ENCODE results near the gene TRIM33. TPM values are rescaled to one million over a fixed set of nuclear protein-coding genes. Genes with fewer than 3 reads are reported as not detected.

The TRIM33 gene
- total RNA-seq, 1 experiment from 2014 or later: 44.5 TPM

DNA sequence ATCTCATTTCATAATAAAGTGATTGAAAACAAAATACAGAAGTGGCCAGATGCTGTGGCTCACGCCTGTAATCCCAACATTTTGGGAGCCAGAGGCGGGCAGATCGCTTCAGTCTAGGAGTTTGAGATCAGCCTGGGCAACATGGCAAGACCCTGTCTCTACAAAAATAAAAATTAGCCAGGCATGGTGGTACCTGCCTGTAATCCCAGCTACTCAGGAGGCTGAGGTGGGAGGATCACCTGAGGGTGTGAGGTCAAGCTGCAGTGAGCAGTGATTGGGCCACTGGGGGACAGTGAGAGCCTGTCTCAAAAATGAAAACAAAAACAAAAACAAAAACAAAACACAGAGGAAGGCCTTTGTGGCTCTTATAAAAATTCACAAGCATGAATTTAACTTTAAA, 38.6 kb downstream of the TRIM33 start:
- H3K36me3 Mint-ChIP-seq: 0 out of 2 replicates have a peak, but pooled peaks cover under 1% of the 10 kb centered on the region
- CTCF ChIA-PET: interaction anchor here (0.7 kb wide), 1 partner anchor 568 kb away, joined by 4 read pairs; the partner anchor contains the start of gene AP4B1
- ATAC-seq (no peak), DNase-seq (ENCODE audit: low spot score) (no peak)
- no peaks in the 10 kb centered on the region for H3K27me3 Mint-ChIP-seq (ENCODE audit: low read depth)
- peaks cover 3% of the 10 kb centered on the region; the same call in 1 of the 2 replicates for H3K9me3 Mint-ChIP-seq
- H3K4me3 Mint-ChIP-seq: no peak overlapping the region
- TF ChIP-seq ZNF121 (CRISPR knock-in tag; IDR thresholded peaks at IDR 0.05): 0 out of 2 replicates have a peak, but pooled peaks have one; percentile 14
- no peak for TF ChIP-seq ZNF263 (CRISPR knock-in tag; IDR thresholded peaks at IDR 0.05; ENCODE audit: low read depth)
- POLR2A ChIA-PET: no interaction called here
- H3K4me1 Mint-ChIP-seq: peaks cover 33% of the 10 kb centered on the region
- peak overlapping the region; percentile 55 for H3K27ac Mint-ChIP-seq

DNA sequence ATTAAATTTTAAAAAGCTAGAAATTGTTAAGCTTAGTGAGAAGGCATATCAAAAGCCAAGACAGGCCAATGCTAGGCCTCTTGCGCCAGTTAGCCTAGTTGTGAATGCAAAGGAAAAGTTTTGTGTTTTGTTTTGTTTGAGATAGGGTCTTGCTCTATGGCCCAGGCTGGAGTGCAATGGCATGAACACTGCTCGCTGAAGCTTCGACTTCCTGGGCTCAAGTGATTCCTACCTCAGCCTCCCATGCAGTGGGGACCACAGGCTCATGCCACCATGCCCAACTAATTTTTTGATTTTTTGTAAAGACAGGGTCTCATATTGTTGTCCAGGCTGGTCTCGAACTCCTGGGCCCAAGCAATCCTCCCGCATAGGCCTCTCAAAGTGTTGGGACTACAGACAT, 40.3 kb downstream of the TRIM33 start:
- Mint-ChIP-seq H3K9me3 (peaks cover 10% of the 10 kb centered on the region; the same call in 1 of the 2 replicates), H3K4me3 (no peak overlapping the region), H3K27ac (no peak overlapping the region), H3K27me3 (ENCODE audit: low read depth) (no peaks in the 10 kb centered on the region), H3K4me1 (peaks cover 43% of the 10 kb centered on the region), H3K36me3 (peaks cover 8% of the 10 kb centered on the region; the same call in 1 of the 2 replicates)
- ATAC-seq: no peak
- TF ChIP-seq SMAD4 (CRISPR knock-in tag; IDR thresholded peaks at IDR 0.05) (no peak), ZNF121 (CRISPR knock-in tag; IDR thresholded peaks at IDR 0.05) (peak; percentile 63; the same call in 1 of the 2 replicates)
- POLR2A ChIA-PET: no interaction called here
- no peak for DNase-seq (ENCODE audit: low spot score)
- CTCF ChIA-PET: no interaction called here

DNA sequence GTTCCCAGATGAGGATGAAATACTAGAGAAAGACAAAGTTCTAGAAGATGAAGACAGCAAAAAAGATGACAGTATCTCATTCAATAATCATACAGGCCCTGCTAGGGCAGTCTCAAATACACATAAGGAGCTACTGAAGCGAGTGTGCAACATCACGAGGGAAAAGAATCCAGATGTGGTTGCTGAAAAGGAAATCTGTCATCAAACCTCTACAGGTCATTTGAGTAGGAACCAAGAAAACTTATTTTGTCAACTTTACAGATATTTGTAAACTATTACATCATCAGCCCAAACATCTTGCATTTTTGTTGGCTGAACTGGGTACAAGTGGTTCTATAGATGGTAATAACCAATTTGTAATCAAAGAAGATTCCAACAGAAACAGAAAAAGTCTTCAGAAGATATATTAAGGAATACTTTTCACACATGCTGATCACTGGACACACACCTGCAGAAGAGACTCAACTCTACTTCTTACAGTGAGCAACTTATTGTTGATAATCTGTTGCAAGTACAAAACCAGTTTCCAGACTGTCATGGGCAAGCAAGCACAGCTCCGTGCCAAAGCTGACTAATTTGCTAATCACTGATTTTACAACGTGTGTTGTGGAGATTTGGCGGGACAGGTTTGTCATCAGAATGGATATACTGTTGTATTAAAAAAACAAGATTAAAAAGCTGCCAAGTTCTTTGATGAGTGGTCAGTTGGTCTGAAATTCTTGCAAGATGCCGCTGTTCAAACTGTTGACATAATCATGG, 42.1 kb downstream of the TRIM33 start:
- ChIA-PET CTCF (interaction anchor here (1.0 to 1.1 kb wide), 2 partner anchors 29 to 186 kb away, joined by 3 to 5 read pairs; no protein-coding TSS in a partner anchor), POLR2A (no interaction called here)
- H3K4me3 Mint-ChIP-seq: no peak overlapping the region
- peaks cover 8% of the 10 kb centered on the region; the same call in 1 of the 2 replicates for H3K36me3 Mint-ChIP-seq
- peaks cover 6% of the 10 kb centered on the region; the same call in 1 of the 2 replicates for H3K9me3 Mint-ChIP-seq
- peaks cover 53% of the 10 kb centered on the region for H3K4me1 Mint-ChIP-seq
- no peak overlapping the region for H3K27ac Mint-ChIP-seq
- DNase-seq (ENCODE audit: low spot score): no peak
- ATAC-seq: no peak
- H3K27me3 Mint-ChIP-seq (ENCODE audit: low read depth): no peaks in the 10 kb centered on the region
- no peak for TF ChIP-seq ATF1 (CRISPR knock-in tag; IDR thresholded peaks at IDR 0.05)
- no peak for TF ChIP-seq ZNF671 (CRISPR knock-in tag; IDR thresholded peaks at IDR 0.05)
- no peak for TF ChIP-seq KAT7 (CRISPR knock-in tag; IDR thresholded peaks at IDR 0.05; ENCODE audit: borderline replicate concordance)
- no peak for TF ChIP-seq FOXK1 (CRISPR knock-in tag; IDR thresholded peaks at IDR 0.05)
- TF ChIP-seq, protein P1, sequence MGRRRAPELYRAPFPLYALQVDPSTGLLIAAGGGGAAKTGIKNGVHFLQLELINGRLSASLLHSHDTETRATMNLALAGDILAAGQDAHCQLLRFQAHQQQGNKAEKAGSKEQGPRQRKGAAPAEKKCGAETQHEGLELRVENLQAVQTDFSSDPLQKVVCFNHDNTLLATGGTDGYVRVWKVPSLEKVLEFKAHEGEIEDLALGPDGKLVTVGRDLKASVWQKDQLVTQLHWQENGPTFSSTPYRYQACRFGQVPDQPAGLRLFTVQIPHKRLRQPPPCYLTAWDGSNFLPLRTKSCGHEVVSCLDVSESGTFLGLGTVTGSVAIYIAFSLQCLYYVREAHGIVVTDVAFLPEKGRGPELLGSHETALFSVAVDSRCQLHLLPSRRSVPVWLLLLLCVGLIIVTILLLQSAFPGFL (CRISPR knock-in tag; IDR thresholded peaks at IDR 0.05; ENCODE audit: borderline replicate concordance): no peak
- TF ChIP-seq, protein P2, sequence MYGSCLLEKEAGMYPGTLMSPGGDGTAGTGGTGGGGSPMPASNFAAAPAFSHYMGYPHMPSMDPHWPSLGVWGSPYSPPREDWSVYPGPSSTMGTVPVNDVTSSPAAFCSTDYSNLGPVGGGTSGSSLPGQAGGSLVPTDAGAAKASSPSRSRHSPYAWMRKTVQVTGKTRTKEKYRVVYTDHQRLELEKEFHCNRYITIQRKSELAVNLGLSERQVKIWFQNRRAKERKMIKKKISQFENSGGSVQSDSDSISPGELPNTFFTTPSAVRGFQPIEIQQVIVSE (CRISPR knock-in tag; IDR thresholded peaks at IDR 0.05; ENCODE audit: borderline replicate concordance): no peak
- TF ChIP-seq NFYB (CRISPR knock-in tag; conservative IDR thresholded peaks at IDR 0.05; ENCODE audit: low read depth): no peak

DNA sequence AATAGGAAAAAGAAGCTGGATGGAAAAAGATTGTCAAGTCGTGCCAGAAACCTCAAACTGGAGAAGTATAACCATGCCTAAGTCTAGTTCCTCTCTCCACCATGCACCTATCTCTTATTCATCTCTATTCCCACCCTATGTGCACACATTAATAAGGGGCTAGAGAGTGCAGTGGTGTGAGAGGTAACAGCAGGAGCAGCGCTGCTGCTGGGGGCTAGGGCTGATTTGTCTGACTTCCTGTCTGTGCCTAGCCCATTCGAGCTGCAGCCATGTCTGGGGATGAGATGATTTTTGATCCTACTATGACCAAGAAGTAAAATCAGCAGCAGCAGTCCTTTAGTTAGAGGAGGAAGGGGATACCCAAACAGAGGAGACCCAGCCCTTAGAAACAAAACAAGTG, 43.0 kb downstream of the TRIM33 start:
- Mint-ChIP-seq H3K27me3 (ENCODE audit: low read depth) (no peaks in the 10 kb centered on the region), H3K4me1 (peaks cover 49% of the 10 kb centered on the region), H3K9me3 (peaks cover 6% of the 10 kb centered on the region; the same call in 1 of the 2 replicates), H3K4me3 (no peak overlapping the region), H3K27ac (peak overlapping the region; percentile 25; the same call in 1 of the 2 replicates), H3K36me3 (peaks cover 8% of the 10 kb centered on the region; the same call in 1 of the 2 replicates)
- ChIA-PET CTCF (interaction anchor here (1.0 to 1.1 kb wide), 2 partner anchors 28 to 185 kb away, joined by 3 to 5 read pairs; no protein-coding TSS in a partner anchor), POLR2A (no interaction called here)
- peak; percentile 41; the same call in 1 of the 2 replicates for ATAC-seq
- no peak for DNase-seq (ENCODE audit: low spot score)
- TF ChIP-seq CREB1 (CRISPR knock-in tag; IDR thresholded peaks at IDR 0.05) (no peak), NR3C1 (CRISPR knock-in tag; conservative IDR thresholded peaks at IDR 0.05; ENCODE audit: low read depth) (no peak), ZNF219 (CRISPR knock-in tag; IDR thresholded peaks at IDR 0.05; ENCODE audit: borderline replicate concordance) (no peak), SMAD3 (CRISPR knock-in tag; IDR thresholded peaks at IDR 0.05; ENCODE audit: borderline replicate concordance) (no peak), OVOL2 (CRISPR knock-in tag; IDR thresholded peaks at IDR 0.05; ENCODE audit: borderline replicate concordance) (no peak), HMGA2 (CRISPR knock-in tag; IDR thresholded peaks at IDR 0.05) (no peak), SOX15 (CRISPR knock-in tag; IDR thresholded peaks at IDR 0.05) (no peak)
- TF ChIP-seq, protein P3, sequence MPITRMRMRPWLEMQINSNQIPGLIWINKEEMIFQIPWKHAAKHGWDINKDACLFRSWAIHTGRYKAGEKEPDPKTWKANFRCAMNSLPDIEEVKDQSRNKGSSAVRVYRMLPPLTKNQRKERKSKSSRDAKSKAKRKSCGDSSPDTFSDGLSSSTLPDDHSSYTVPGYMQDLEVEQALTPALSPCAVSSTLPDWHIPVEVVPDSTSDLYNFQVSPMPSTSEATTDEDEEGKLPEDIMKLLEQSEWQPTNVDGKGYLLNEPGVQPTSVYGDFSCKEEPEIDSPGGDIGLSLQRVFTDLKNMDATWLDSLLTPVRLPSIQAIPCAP (CRISPR knock-in tag; IDR thresholded peaks at IDR 0.05): no peak
- TF ChIP-seq, protein P4, sequence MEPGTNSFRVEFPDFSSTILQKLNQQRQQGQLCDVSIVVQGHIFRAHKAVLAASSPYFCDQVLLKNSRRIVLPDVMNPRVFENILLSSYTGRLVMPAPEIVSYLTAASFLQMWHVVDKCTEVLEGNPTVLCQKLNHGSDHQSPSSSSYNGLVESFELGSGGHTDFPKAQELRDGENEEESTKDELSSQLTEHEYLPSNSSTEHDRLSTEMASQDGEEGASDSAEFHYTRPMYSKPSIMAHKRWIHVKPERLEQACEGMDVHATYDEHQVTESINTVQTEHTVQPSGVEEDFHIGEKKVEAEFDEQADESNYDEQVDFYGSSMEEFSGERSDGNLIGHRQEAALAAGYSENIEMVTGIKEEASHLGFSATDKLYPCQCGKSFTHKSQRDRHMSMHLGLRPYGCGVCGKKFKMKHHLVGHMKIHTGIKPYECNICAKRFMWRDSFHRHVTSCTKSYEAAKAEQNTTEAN (CRISPR knock-in tag; IDR thresholded peaks at IDR 0.05): no peak
- TF ChIP-seq, protein P5, sequence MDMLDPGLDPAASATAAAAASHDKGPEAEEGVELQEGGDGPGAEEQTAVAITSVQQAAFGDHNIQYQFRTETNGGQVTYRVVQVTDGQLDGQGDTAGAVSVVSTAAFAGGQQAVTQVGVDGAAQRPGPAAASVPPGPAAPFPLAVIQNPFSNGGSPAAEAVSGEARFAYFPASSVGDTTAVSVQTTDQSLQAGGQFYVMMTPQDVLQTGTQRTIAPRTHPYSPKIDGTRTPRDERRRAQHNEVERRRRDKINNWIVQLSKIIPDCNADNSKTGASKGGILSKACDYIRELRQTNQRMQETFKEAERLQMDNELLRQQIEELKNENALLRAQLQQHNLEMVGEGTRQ (CRISPR knock-in tag; IDR thresholded peaks at IDR 0.05): no peak
